ENCODE data around the gene ARMH1.
"Not testable (repeated sequence)": the region's sequence is repeated elsewhere in the genome, so short reads cannot be mapped to it uniquely, and the experiment has no call there.

The ARMH1 gene

GRCh38 chr1:44652445-44653106, 21.9 kb upstream of the ARMH1 start:
- Mint-ChIP-seq H3K4me3 (no peak overlapping the region), H3K36me3 (ENCODE audit: low read depth) (peaks cover 5% of the 10 kb centered on the region), H3K9me3 (no peaks in the 10 kb centered on the region), H3K4me1 (no peaks in the 10 kb centered on the region), H3K27me3 (no peaks in the 10 kb centered on the region), H3K27ac (no peak overlapping the region)
- DNase-seq (peak; percentile 81), ATAC-seq (peak; percentile 87)

- Mint-ChIP-seq H3K27ac (no peak overlapping the region), H3K9me3 (no peaks in the 10 kb centered on the region), H3K27me3 (no peaks in the 10 kb centered on the region), H3K4me3 (no peak overlapping the region), H3K4me1 (no peaks in the 10 kb centered on the region), H3K36me3 (ENCODE audit: low read depth) (peaks cover 5% of the 10 kb centered on the region)
- DNase-seq (no peak), ATAC-seq (no peak)
Measured at GRCh38 chr1:44653107-44653964, 21.2 kb upstream of the ARMH1 start.

DNA sequence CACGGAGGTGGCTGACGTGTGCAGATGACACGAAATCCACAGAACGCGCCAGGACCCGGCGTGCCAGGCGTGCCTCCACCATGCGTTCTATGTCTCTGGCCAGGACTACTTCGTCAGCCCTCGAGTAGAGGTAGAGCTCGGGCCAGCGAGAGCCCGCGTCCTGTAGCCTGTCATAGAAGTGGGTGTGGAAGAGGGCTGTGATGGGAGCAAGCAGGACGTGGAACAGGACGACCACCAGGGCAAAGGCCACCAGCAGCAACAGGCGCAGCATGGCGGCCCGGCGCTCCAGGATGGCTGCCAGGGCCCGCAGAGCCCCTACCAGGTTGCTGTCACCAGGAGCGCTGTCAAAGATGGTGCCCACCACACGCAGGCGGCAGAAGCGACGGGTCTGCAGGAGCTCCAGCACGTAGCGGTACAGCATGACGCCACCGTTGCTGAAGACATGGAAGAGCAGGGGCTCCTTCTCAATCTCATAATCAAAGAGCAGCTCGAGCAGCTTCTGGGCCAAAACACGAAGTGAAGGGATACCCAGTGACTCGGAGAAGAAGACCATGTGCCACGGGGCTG, 19.8 kb upstream of the ARMH1 start:
- no peak overlapping the region for H3K27ac Mint-ChIP-seq
- H3K36me3 Mint-ChIP-seq (ENCODE audit: low read depth), result peaks cover 5% of the 10 kb centered on the region
- ATAC-seq, result no peak
- no peaks in the 10 kb centered on the region for H3K27me3 Mint-ChIP-seq
- no peaks in the 10 kb centered on the region for H3K4me1 Mint-ChIP-seq
- H3K4me3 Mint-ChIP-seq, result no peak overlapping the region
- no peak for DNase-seq
- no peaks in the 10 kb centered on the region for H3K9me3 Mint-ChIP-seq

- Mint-ChIP-seq H3K27ac (no peak overlapping the region), H3K27me3 (no peaks in the 10 kb centered on the region), H3K36me3 (ENCODE audit: low read depth) (peaks cover 3% of the 10 kb centered on the region), H3K9me3 (no peaks in the 10 kb centered on the region), H3K4me1 (no peaks in the 10 kb centered on the region), H3K4me3 (no peak overlapping the region)
- no peak for DNase-seq
- ATAC-seq, result peak; percentile 21
Measured at GRCh38 chr1:44655609-44656008, 18.9 kb upstream of the ARMH1 start.

GRCh38 chr1:44659566-44659965, 14.9 kb upstream of the ARMH1 start:
- Mint-ChIP-seq H3K27me3 (no peaks in the 10 kb centered on the region), H3K27ac (no peak overlapping the region), H3K4me1 (peaks cover 8% of the 10 kb centered on the region), H3K9me3 (no peaks in the 10 kb centered on the region), H3K4me3 (no peak overlapping the region), H3K36me3 (ENCODE audit: low read depth) (no peaks in the 10 kb centered on the region)
- ATAC-seq (no peak), DNase-seq (no peak)

DNA sequence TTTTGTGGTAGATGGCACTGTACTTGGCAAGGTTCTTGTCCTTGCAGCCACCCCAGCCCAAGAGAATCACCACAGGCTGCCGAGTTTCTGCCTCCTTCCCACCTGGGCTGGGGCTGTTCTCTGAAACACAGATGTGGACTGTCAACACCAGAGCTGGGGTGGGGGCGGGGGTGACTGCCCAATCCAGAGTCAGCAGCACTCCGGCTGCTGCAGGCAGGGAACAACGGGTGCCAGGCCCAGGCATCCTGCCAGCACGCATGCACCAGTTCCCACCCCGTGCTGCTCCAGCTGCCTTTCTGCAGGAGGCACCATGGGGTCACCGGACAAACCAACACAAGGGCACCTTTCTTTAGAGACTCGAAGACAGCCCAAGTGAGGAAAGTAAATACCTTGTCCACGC, 14.3 kb upstream of the ARMH1 start:
- H3K4me3 Mint-ChIP-seq, result no peak overlapping the region
- no peaks in the 10 kb centered on the region for H3K36me3 Mint-ChIP-seq (ENCODE audit: low read depth)
- no peaks in the 10 kb centered on the region for H3K27me3 Mint-ChIP-seq
- H3K9me3 Mint-ChIP-seq, result no peaks in the 10 kb centered on the region
- H3K27ac Mint-ChIP-seq, result no peak overlapping the region
- DNase-seq (no peak), ATAC-seq (no peak)
- H3K4me1 Mint-ChIP-seq, result peaks cover 14% of the 10 kb centered on the region

DNA sequence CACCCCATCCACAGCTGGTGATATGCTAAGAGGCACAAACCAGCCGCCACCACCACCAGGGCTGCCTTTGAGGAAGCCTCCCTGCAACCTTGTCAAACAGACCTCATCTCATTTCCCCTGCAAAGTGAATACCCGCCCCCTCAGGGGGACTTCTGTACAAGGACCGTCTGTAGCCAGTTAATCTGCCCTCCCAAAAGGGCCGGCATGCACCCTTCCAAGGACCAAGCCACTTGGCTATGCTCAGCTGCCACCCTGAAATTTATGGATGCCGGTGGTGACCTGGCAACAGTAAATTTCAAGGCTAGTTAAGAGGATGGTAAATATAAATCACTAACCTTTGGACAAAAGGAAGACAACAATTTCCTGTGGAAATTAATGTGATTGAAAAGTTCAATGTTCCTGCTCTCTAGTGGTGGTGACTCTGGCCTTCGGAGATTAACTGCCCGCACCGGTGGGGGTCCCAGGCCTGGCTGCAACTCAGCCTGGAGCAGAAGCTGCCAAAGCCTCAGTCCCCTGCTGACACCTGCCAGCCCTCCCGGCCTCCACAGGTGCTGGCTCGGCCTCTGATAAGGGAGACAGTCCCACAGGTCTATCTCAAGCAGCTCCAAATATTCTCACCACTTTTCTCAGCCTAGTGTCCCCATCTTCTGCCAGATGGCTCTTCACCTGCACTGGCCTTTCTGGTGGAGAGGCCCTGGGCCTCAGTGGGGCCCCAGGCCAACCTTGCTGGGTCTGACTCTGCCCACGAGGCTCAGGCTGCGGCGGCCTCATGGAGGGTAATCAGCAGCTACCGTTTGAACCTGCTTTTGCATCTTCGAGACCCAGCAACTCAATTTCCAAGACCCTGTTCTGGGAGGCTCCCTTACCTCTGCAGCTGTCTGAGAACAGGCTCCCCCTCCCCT, 12.5 kb upstream of the ARMH1 start:
- H3K36me3 Mint-ChIP-seq (ENCODE audit: low read depth), result no peaks in the 10 kb centered on the region
- no peaks in the 10 kb centered on the region for H3K9me3 Mint-ChIP-seq
- H3K27me3 Mint-ChIP-seq, result no peaks in the 10 kb centered on the region
- DNase-seq, result no peak
- H3K4me1 Mint-ChIP-seq, result peaks cover 15% of the 10 kb centered on the region
- H3K27ac Mint-ChIP-seq, result no peak overlapping the region
- ATAC-seq, result no peak
- no peak overlapping the region for H3K4me3 Mint-ChIP-seq

- Mint-ChIP-seq H3K36me3 (ENCODE audit: low read depth) (no peaks in the 10 kb centered on the region), H3K27me3 (no peaks in the 10 kb centered on the region), H3K4me1 (peaks cover 15% of the 10 kb centered on the region), H3K27ac (no peak overlapping the region), H3K4me3 (no peak overlapping the region), H3K9me3 (no peaks in the 10 kb centered on the region)
- ATAC-seq (no peak), DNase-seq (no peak)
Measured at GRCh38 chr1:44662683-44663030, 11.9 kb upstream of the ARMH1 start.

DNA sequence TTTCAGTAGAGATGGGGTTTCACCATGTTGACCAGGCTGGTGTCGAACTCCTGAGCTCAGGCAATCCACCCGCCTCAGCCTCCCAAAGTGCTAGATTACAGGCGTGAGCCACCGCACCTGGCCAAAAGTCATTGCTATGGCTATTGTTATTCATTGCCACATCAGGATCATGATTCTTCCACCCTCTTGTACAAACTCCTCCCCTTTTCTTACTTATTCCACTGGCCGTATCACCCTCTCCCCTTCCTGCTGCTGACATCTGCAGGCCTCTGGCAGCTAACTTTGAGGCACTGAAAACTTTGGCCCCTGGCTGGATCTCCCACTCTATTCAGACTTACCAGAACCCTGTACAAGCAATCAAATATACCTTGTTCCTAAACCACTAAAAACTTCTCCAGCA, 11.1 kb upstream of the ARMH1 start:
- Mint-ChIP-seq H3K9me3 (no peaks in the 10 kb centered on the region), H3K4me3 (no peak overlapping the region), H3K27me3 (no peaks in the 10 kb centered on the region), H3K36me3 (ENCODE audit: low read depth) (no peaks in the 10 kb centered on the region), H3K27ac (no peak overlapping the region), H3K4me1 (peaks cover 15% of the 10 kb centered on the region)
- no peak for DNase-seq
- ATAC-seq, result no peak

DNA sequence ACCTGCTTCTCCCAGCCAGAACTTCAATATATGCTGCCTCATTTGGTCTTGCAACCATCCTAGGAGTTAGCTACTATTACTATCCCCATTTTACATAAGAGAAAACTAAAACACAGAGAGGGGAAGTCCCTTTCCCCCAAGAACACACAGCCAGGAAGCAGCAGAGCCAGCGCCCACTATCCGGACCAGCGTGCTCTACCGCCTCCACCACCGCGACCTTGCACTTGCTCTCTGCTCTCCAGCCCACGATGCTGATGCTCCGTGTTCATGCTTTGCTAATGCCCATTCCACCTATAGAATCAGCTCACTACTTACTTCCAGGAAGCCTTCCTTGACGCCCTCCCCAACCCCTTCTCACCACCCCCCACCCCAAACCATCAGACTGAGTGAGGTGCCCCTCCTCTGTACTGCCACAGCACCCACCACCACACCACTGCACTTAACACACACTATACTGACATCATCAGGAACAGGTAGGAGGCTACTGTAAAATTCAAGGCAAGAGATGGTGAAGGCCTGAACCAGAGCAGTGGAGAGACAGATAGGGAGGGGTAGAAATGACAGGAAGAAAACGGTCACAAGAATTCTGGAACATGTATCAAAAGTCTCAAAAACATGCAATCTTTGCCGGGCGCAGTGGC, 9.7 kb upstream of the ARMH1 start:
- peak; percentile 48 for DNase-seq
- no peaks in the 10 kb centered on the region for H3K9me3 Mint-ChIP-seq
- ATAC-seq, result peak; percentile 91
- H3K27me3 Mint-ChIP-seq, result no peaks in the 10 kb centered on the region
- H3K36me3 Mint-ChIP-seq (ENCODE audit: low read depth), result no peaks in the 10 kb centered on the region
- H3K4me1 Mint-ChIP-seq, result peaks cover 15% of the 10 kb centered on the region
- H3K4me3 Mint-ChIP-seq, result peak overlapping the region; percentile 13
- peak overlapping the region; percentile 49 for H3K27ac Mint-ChIP-seq

- ATAC-seq; H3K9me3 Mint-ChIP-seq; H3K27ac Mint-ChIP-seq; H3K27me3 Mint-ChIP-seq; DNase-seq; H3K4me3 Mint-ChIP-seq; H3K36me3 Mint-ChIP-seq (ENCODE audit: low read depth): not testable (repeated sequence)
- peaks cover 15% of the 10 kb centered on the region for H3K4me1 Mint-ChIP-seq
Measured at GRCh38 chr1:44666719-44667118, 7.8 kb upstream of the ARMH1 start.

DNA sequence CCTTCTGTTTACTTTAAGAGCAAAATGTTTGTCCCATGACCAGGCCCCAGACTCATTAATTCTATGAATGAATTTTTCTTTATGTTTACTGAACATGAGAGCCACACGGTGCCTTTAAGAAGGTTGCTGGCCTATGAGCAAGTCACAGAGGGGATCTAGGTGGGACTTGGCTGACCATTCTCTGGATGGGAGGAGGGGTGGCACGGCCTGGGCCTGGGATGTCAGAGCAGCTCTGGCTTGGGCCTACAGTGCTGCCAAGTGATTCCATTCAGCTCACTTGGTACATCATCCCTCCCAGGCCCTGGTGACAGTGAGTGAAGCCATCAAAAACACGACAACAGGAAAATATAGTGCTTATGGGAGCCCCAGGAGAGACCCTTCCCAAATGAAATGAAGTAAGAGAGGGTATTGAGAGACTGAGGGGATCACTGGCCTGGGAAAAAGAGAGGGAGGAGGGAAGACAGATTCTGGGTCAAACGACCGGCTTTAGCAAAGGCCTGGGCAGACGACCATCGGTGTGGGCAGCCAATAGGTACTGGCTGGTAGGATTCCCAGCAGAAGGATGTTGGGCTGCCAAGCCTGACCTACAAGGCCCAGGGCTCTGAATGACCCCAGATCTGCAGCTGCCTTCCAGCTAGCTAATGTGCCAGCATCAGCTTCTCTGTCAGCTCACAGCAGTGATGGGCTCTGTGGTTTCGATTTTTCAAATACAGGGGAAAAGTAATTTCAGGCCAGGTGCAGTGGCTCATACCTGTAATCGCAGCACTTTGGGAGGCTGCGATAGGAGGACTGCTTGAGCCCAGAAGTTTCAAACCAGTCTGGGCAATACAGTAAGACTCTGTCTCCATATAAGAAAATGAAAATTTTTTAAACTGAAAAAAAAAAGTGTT, 3.5 kb upstream of the ARMH1 start:
- H3K4me3 Mint-ChIP-seq, result no peak overlapping the region
- peaks cover 29% of the 10 kb centered on the region for H3K4me1 Mint-ChIP-seq
- H3K36me3 Mint-ChIP-seq (ENCODE audit: low read depth), result no peaks in the 10 kb centered on the region
- no peak overlapping the region for H3K27ac Mint-ChIP-seq
- ATAC-seq, result no peak
- DNase-seq, result no peak
- H3K27me3 Mint-ChIP-seq, result no peaks in the 10 kb centered on the region
- H3K9me3 Mint-ChIP-seq, result no peaks in the 10 kb centered on the region

GRCh38 chr1:44672254-44672955, 2.1 kb upstream of the ARMH1 start:
- Mint-ChIP-seq H3K36me3 (ENCODE audit: low read depth) (no peaks in the 10 kb centered on the region), H3K4me3 (no peak overlapping the region), H3K27ac (no peak overlapping the region), H3K4me1 (peaks cover 29% of the 10 kb centered on the region), H3K9me3 (no peaks in the 10 kb centered on the region), H3K27me3 (no peaks in the 10 kb centered on the region)
- DNase-seq, result no peak
- no peak for ATAC-seq
